ENCODE data around the gene RPTOR.

GRCh38 chr17:80800481-80801391, 256.1 kb downstream of the RPTOR start:
- no peak for TF ChIP-seq CTCF (conservative IDR thresholded peaks at IDR 0.05; ENCODE audit: low read length)
- no peak for TF ChIP-seq EZH2phosphoT487 (IDR thresholded peaks at IDR 0.05; ENCODE audit: borderline replicate concordance, low read depth, low read length)

Measured in OCI-LY7 (cell line).